Fibroblast of lung (primary cell): Measurements from ENCODE around the gene SENP1. TPM values are rescaled to one million over a fixed set of nuclear protein-coding genes. Genes with fewer than 3 reads are reported as not detected.

Experiments used
- DNase-seq, 2 donors: peaks; one replicate each; pipeline versions ENCODE4 v3.0.0 to v3.0.0-alpha.2; 2010; ENCODE audit warnings: low read depth in 2 of 2
- H2AFZ ChIP-seq: 2 replicates; pipeline ENCODE4 v1.5.1; 2012; ENCODE audit warnings: low read length, control low read depth, inconsistent platforms
- H3K27ac ChIP-seq: 2 replicates; pipeline ENCODE4 v1.5.1; 2011; ENCODE audit warnings: low read length, control low read depth; ENCODE audit not compliant: insufficient read depth
- H3K27me3 ChIP-seq: 2 replicates; pipeline ENCODE4 v1.5.1; 2011; ENCODE audit warnings: mild to moderate bottlenecking, low read length; ENCODE audit not compliant: control insufficient read depth, insufficient read depth
- H3K36me3 ChIP-seq: 2 replicates; pipeline ENCODE4 v1.5.1; 2011; ENCODE audit warnings: low read length; ENCODE audit not compliant: control insufficient read depth, insufficient read depth
- H3K4me1 ChIP-seq: 2 replicates; pipeline ENCODE4 v1.5.1; 2011; ENCODE audit warnings: low read length; ENCODE audit not compliant: control insufficient read depth, insufficient read depth; ENCODE audit errors: extremely low read depth
- H3K4me2 ChIP-seq: 2 replicates; pipeline ENCODE4 v1.5.1; 2011; ENCODE audit warnings: low read length, control low read depth; ENCODE audit not compliant: insufficient read depth; ENCODE audit errors: extremely low read depth
- H3K4me3 ChIP-seq, 4 experiments: fragments of 200-600 bp in 1 of 4; sonication (generic) in 1 of 4; replicated peaks in 1 of 4; 2 replicates each; pipeline ENCODE4 v1.5.1; 2011 to 2016; ENCODE audit warnings: low read length in 4 of 4, low read depth in 3 of 4, mild to moderate bottlenecking in 3 of 4, control low read depth in 2 of 4, inconsistent platforms in 1 of 4, mixed read lengths in 1 of 4; ENCODE audit not compliant: insufficient read depth in 1 of 4; ENCODE audit errors: control extremely low read depth in 1 of 4
- H3K79me2 ChIP-seq: 2 replicates; pipeline ENCODE4 v1.5.1; 2012; ENCODE audit warnings: mild to moderate bottlenecking, low read length, inconsistent platforms; ENCODE audit not compliant: control insufficient read depth, insufficient read depth
- H3K9ac ChIP-seq: 2 replicates; pipeline ENCODE4 v1.5.1; 2011; ENCODE audit warnings: mild to moderate bottlenecking, low read length, control low read depth; ENCODE audit not compliant: insufficient read depth
- H3K9me3 ChIP-seq: 2 replicates; pipeline ENCODE4 v1.5.1; 2012; ENCODE audit warnings: low read depth, low read length; ENCODE audit not compliant: control insufficient read depth, insufficient read depth
- H4K20me1 ChIP-seq: 2 replicates; pipeline ENCODE4 v1.5.1; 2011; ENCODE audit warnings: low read length; ENCODE audit not compliant: control insufficient read depth, insufficient read depth; ENCODE audit errors: extremely low read depth
- CTCF ChIP-seq, 2 donors: IDR thresholded peaks in 1 of 2; conservative IDR thresholded peaks in 1 of 2; 1 replicate in 1 of 2; 2 replicates in 1 of 2; pipeline ENCODE4 v1.5.1; 2011 to 2012; ENCODE audit warnings: low read length in 2 of 2, control low read depth in 1 of 2, inconsistent platforms in 1 of 2, low read depth in 1 of 2, mild to moderate bottlenecking in 1 of 2
- EZH2 ChIP-seq: IDR thresholded peaks from 2 replicates; pipeline ENCODE4 v1.5.1; 2012; ENCODE audit warnings: low read length, control low read depth, mild to moderate bottlenecking; ENCODE audit errors: missing control alignments
- polyA plus RNA-seq, 2 donors: library from polyadenylated mRNA; depleted of rRNA in 1 of 2; stranded (reverse) in 1 of 2; unstranded in 1 of 2; fragments of >200 nt; gene quantifications; 2 replicates each; pipeline ENCODE4 v1.2.1, GENCODE V29; 2011 to 2012; ENCODE audit warnings: missing spikeins in 1 of 2
- total RNA-seq: library from RNA; depleted of rRNA; stranded (reverse); fragments of >200 nt; gene quantifications from 2 replicates; pipeline ENCODE4 v1.2.1, GENCODE V29; 2014

Gene SENP1
- total and polyA plus RNA-seq, 2 donors (not counting 1 experiment from before 2014, with no cell fraction given), result 14.7 to 17.9 TPM

GRCh38 chr12:48109424-48109823, 3.5 kb upstream of the SENP1 start:
- Histone ChIP-seq H3K4me1 (peaks cover 3% of the 10 kb centered on the region), H3K27me3 (peaks cover 3% of the 10 kb centered on the region), H3K27ac (no peak overlapping the region), H3K9me3 (no peaks in the 10 kb centered on the region), H4K20me1 (no peaks in the 10 kb centered on the region), H3K9ac (no peak overlapping the region), H3K79me2 (peaks cover 10% of the 10 kb centered on the region), H2AFZ (no peak overlapping the region), H3K4me2 (no peak overlapping the region), H3K36me3 (no peaks in the 10 kb centered on the region), H3K4me3 (no peak overlapping the region)
- TF ChIP-seq CTCF (conservative IDR thresholded peaks at IDR 0.05 in 1 of 2, IDR thresholded peaks at IDR 0.05 in 1 of 2; ENCODE audit: low read depth in 1 of 2, low read length in 2 of 2), result no peak
- no peak for TF ChIP-seq EZH2
- DNase-seq, result no peak

- Histone ChIP-seq H3K4me3 (peak overlapping the region; percentile 61 to 81 (median 70)), H2AFZ (peak overlapping the region; percentile 99), H3K27ac (peak overlapping the region; percentile 99), H3K4me1 (peaks cover 4% of the 10 kb centered on the region), H3K9me3 (no peaks in the 10 kb centered on the region), H4K20me1 (no peaks in the 10 kb centered on the region), H3K9ac (peak overlapping the region; percentile 95), H3K4me2 (peak overlapping the region; percentile 86), H3K27me3 (no peaks in the 10 kb centered on the region), H3K36me3 (no peaks in the 10 kb centered on the region), H3K79me2 (peaks cover 31% of the 10 kb centered on the region)
- DNase-seq, result no peak
- TF ChIP-seq EZH2 (no peak), CTCF (conservative IDR thresholded peaks at IDR 0.05 in 1 of 2, IDR thresholded peaks at IDR 0.05 in 1 of 2; ENCODE audit: low read depth in 1 of 2, low read length in 2 of 2) (no peak)
Observed at GRCh38 chr12:48106681-48107613, 1.1 kb upstream of the SENP1 start.

- TF ChIP-seq CTCF (conservative IDR thresholded peaks at IDR 0.05 in 1 of 2, IDR thresholded peaks at IDR 0.05 in 1 of 2; ENCODE audit: low read depth in 1 of 2, low read length in 2 of 2), result no peak
- TF ChIP-seq EZH2, result no peak
- H3K79me2 ChIP-seq, result peaks cover 41% of the 10 kb centered on the region
- no peaks in the 10 kb centered on the region for H4K20me1 ChIP-seq
- H3K4me3 ChIP-seq, result peak overlapping the region; percentile 61 to 81 (median 70)
- DNase-seq, result peak in 1 of 2 donors; percentile 5
- H3K4me1 ChIP-seq, result peaks cover 4% of the 10 kb centered on the region
- peak overlapping the region; percentile 95 for H3K9ac ChIP-seq
- H3K36me3 ChIP-seq, result no peaks in the 10 kb centered on the region
- peak overlapping the region; percentile 99 for H3K27ac ChIP-seq
- H3K27me3 ChIP-seq, result no peaks in the 10 kb centered on the region
- peak overlapping the region; percentile 77 for H2AFZ ChIP-seq
- peak overlapping the region; percentile 68 for H3K4me2 ChIP-seq
- H3K9me3 ChIP-seq, result no peaks in the 10 kb centered on the region
Observed at GRCh38 chr12:48105321-48105866, 485 bp downstream of the SENP1 start.
